ENCODE data around the gene EEF1AKMT4. TPM values are rescaled to one million over a fixed set of nuclear protein-coding genes. Genes with fewer than 3 reads are reported as not detected.

The EEF1AKMT4 gene
- polyA plus RNA-seq, 2 of the 4 experiments (the other 2 are of a cell fraction), result 9.8 to 12.7 TPM

- TF ChIP-seq RFX5 (IDR thresholded peaks at IDR 0.05), result no peak
- no peak for TF ChIP-seq HEYL (CRISPR knock-in tag; IDR thresholded peaks at IDR 0.05)
- no peak for TF ChIP-seq ELK1 (IDR thresholded peaks at IDR 0.05; ENCODE audit: low read depth, low read length)
- no peak for TF ChIP-seq BHLHE40 (IDR thresholded peaks at IDR 0.05; ENCODE audit: low read depth, low read length)
- no peak for TF ChIP-seq E2F6 (IDR thresholded peaks at IDR 0.05; ENCODE audit: borderline replicate concordance, low read depth)
- TF ChIP-seq ZFP36 (IDR thresholded peaks at IDR 0.05; ENCODE audit: borderline replicate concordance, partially characterized antibody), result no peak
- TF ChIP-seq HOXA7 (CRISPR knock-in tag; IDR thresholded peaks at IDR 0.05), result no peak
- no peak for TF ChIP-seq ESRRA (IDR thresholded peaks at IDR 0.05; ENCODE audit: borderline replicate concordance, low read length)
- no peak for TF ChIP-seq CTCF (IDR thresholded peaks at IDR 0.05)
- no peak for TF ChIP-seq KDM1A (IDR thresholded peaks at IDR 0.05; ENCODE audit: low read depth)
- TF ChIP-seq TFCP2L1 (CRISPR knock-in tag; IDR thresholded peaks at IDR 0.05), result no peak
- TF ChIP-seq SMC3 (IDR thresholded peaks at IDR 0.05), result no peak
- TF ChIP-seq JUNB (IDR thresholded peaks at IDR 0.05), result no peak
- TF ChIP-seq FOXS1 (CRISPR knock-in tag; IDR thresholded peaks at IDR 0.05), result no peak
- no peak for TF ChIP-seq RCOR1 (IDR thresholded peaks at IDR 0.05; ENCODE audit: low read depth, low read length)
- TF ChIP-seq FOSL2 (IDR thresholded peaks at IDR 0.05), result no peak
- TF ChIP-seq FOSL2 (CRISPR knock-in tag; IDR thresholded peaks at IDR 0.05), result no peak
- TF ChIP-seq NFE2L2 (conservative IDR thresholded peaks at IDR 0.05; ENCODE audit: low read length), result no peak
- no peak for TF ChIP-seq MAFK (IDR thresholded peaks at IDR 0.05; ENCODE audit: partially characterized antibody)
- no peak for TF ChIP-seq MAZ (IDR thresholded peaks at IDR 0.05; ENCODE audit: borderline replicate concordance, low read depth, low read length)
- no peak for TF ChIP-seq CHD2 (IDR thresholded peaks at IDR 0.05; ENCODE audit: low read length, partially characterized antibody)
- POLR2A ChIA-PET, result no interaction called here
- FAIRE-seq (no peak), ATAC-seq (no peak), DNase-seq (ENCODE audit: low read depth in 1 of 2, low spot score in 1 of 2) (no peak)
- CTCF ChIA-PET, result interaction anchor here (2.1 kb wide), 1 partner anchor 27 kb away, joined by 4 read pairs; no protein-coding TSS in a partner anchor
- Histone ChIP-seq H3K9me3 (no peaks in the 10 kb centered on the region), H3K4me1 (no peaks in the 10 kb centered on the region), H3K4me2 (no peak overlapping the region), H3K4me3 (no peak overlapping the region), H3K27ac (no peak overlapping the region)
Observed at GRCh38 chr3:184200825-184201224, 48.6 kb upstream of the EEF1AKMT4 start.

- H3K27ac ChIP-seq, result no peak overlapping the region
- H3K4me2 ChIP-seq, result no peak overlapping the region
- ATAC-seq, result no peak
- no peaks in the 10 kb centered on the region for H3K9me3 ChIP-seq
- H3K4me1 ChIP-seq, result no peaks in the 10 kb centered on the region
- ChIA-PET CTCF (interaction anchor here (1.2 kb wide), 1 partner anchor 24 kb away, joined by 5 read pairs; no protein-coding TSS in a partner anchor), POLR2A (interaction anchor here (0.5 kb wide), 1 partner anchor 14 kb away, joined by 3 read pairs; no protein-coding TSS in a partner anchor)
- no peak for TF ChIP-seq HEYL (CRISPR knock-in tag; IDR thresholded peaks at IDR 0.05)
- TF ChIP-seq HOXB5 (CRISPR knock-in tag; IDR thresholded peaks at IDR 0.05), result no peak
- no peak for TF ChIP-seq CBX2 (IDR thresholded peaks at IDR 0.05; ENCODE audit: borderline replicate concordance, low read depth)
- TF ChIP-seq TFCP2L1 (CRISPR knock-in tag; IDR thresholded peaks at IDR 0.05), result no peak
- TF ChIP-seq JUNB (IDR thresholded peaks at IDR 0.05), result no peak
- TF ChIP-seq FOXS1 (CRISPR knock-in tag; IDR thresholded peaks at IDR 0.05), result no peak
- TF ChIP-seq KDM5A (IDR thresholded peaks at IDR 0.05), result no peak
- TF ChIP-seq EP300 (IDR thresholded peaks at IDR 0.05), result no peak
- TF ChIP-seq TP53 (CRISPR knock-in tag; IDR thresholded peaks at IDR 0.05), result no peak
- FAIRE-seq, result no peak
- DNase-seq (ENCODE audit: low read depth in 1 of 2, low spot score in 1 of 2), result no peak
- 49% methylated on average over 8 of the region's 8 CpGs for WGBS (ENCODE audit: missing lambda C conversion rate)
- H3K4me3 ChIP-seq, result no peak overlapping the region
Observed at GRCh38 chr3:184203526-184203925, 45.9 kb upstream of the EEF1AKMT4 start.
